HepG2 (cell line): ENCODE measurements around the gene CFAP90. TPM values are rescaled to one million over a fixed set of nuclear protein-coding genes. Genes with fewer than 3 reads are reported as not detected.

Source experiments
- ATAC-seq: fragments of 200-7000 bp; cut with Tn5 transposase; 3 replicates; pipeline ENCODE4 v1.9.1; 2020; ENCODE audit warnings: mild to moderate bottlenecking, moderate library complexity
- BruUV-seq: library from RNA; stranded (reverse); fragments of 400-500 nt; replicated peaks from 2 replicates; lab custom pipeline; 2021; lab: Mats Ljungman, UMichigan
- CTCF ChIA-PET: fragments of 300-600 bp; formaldehyde crosslinking; extraction: SDS; loops from one replicate; lab custom pipeline; 2021; ENCODE audit warnings: low total read pairs, inconsistent platforms, low intra/inter-chr PET ratio; lab: Yijun Ruan, JAX
- POLR2A ChIA-PET: fragments of 350-600 bp; sonication (Branson Sonifier 250); formaldehyde crosslinking; loops from one replicate; lab custom pipeline; 2020; ENCODE audit warnings: antibody characterized with exemption, inconsistent platforms; lab: Yijun Ruan, JAX
- DNase-seq: peaks from one replicate; pipeline ENCODE4 v3.0.0-alpha.2; 2015; ENCODE audit warnings: low spot score
- FAIRE-seq: peaks from 3 replicates; lab custom pipeline; 2011; peaks lifted over from hg19 to GRCh38; lab: Jason Lieb, UNC
- H2AFZ ChIP-seq: one replicate; pipeline ENCODE4 v1.6.1; 2011; ENCODE audit warnings: low read length, inconsistent platforms
- H3K27ac ChIP-seq: fragments of 300-600 bp; 3 replicates; pipeline ENCODE4 v1.8.0; 2011; ENCODE audit warnings: mixed run types, mild to moderate bottlenecking, mixed read lengths, low read length, inconsistent platforms; ENCODE audit not compliant: insufficient read depth; ENCODE audit errors: extremely low read length
- H3K27me3 ChIP-seq, 2 experiments: fragments of 200-600 bp in 1 of 2; 2 replicates in 1 of 2; 3 replicates in 1 of 2; pipeline versions ENCODE4 v1.6.0 to v1.8.0; 2011; ENCODE audit warnings: low read length in 2 of 2, mild to moderate bottlenecking in 2 of 2, moderate library complexity in 2 of 2, inconsistent platforms in 1 of 2; ENCODE audit not compliant: insufficient read depth in 2 of 2, control insufficient read depth in 1 of 2
- H3K36me3 ChIP-seq, 2 experiments: fragments of 200-600 bp in 1 of 2; replicated peaks in 1 of 2; 2 replicates in 1 of 2; 3 replicates in 1 of 2; pipeline versions ENCODE4 v1.5.1 to v1.8.0; 2011; ENCODE audit warnings: low read length in 2 of 2, inconsistent platforms in 1 of 2; ENCODE audit not compliant: insufficient read depth in 2 of 2, control insufficient read depth in 1 of 2
- H3K4me1 ChIP-seq: 2 replicates; pipeline ENCODE4 v1.5.1; 2012; ENCODE audit warnings: low read length, inconsistent platforms; ENCODE audit not compliant: insufficient read depth
- H3K4me2 ChIP-seq: 2 replicates; pipeline ENCODE4 v1.6.0; 2011; ENCODE audit warnings: low read depth, low read length, inconsistent platforms
- H3K4me3 ChIP-seq, 3 experiments: fragments of 200-600 bp in 1 of 3; sonication (generic), shearing (Covaris generic) in 1 of 3; replicated peaks in 1 of 3; 2 replicates each; pipeline ENCODE4 v1.5.1; 2011 to 2016; ENCODE audit warnings: low read length in 3 of 3, inconsistent platforms in 2 of 3, low read depth in 2 of 3, mild to moderate bottlenecking in 2 of 3, control low read depth in 1 of 3, mixed read lengths in 1 of 3; ENCODE audit not compliant: insufficient read depth in 1 of 3
- H3K79me2 ChIP-seq: one replicate; pipeline ENCODE4 v1.6.1; 2011; ENCODE audit warnings: low read length, inconsistent platforms; ENCODE audit not compliant: insufficient read depth
- H3K9ac ChIP-seq: 2 replicates; pipeline ENCODE4 v1.6.0; 2011; ENCODE audit warnings: mild to moderate bottlenecking, low read depth, low read length, inconsistent platforms; ENCODE audit not compliant: insufficient read depth
- H3K9me3 ChIP-seq: 2 replicates; pipeline ENCODE4 v1.5.1; 2012; ENCODE audit warnings: mild to moderate bottlenecking, low read length
- H4K20me1 ChIP-seq: 2 replicates; pipeline ENCODE4 v1.6.0; 2011; ENCODE audit warnings: inconsistent platforms, mild to moderate bottlenecking, low read length, moderate library complexity; ENCODE audit not compliant: insufficient read depth
- ARID2 ChIP-seq: sonication (generic); formaldehyde crosslinking; IDR thresholded peaks from 2 replicates; pipeline ENCODE4 v1.8.1; 2022; ENCODE audit warnings: mild to moderate bottlenecking, missing genetic modification reagents, borderline replicate concordance
- CAMTA2 ChIP-seq: sonication (generic); formaldehyde crosslinking; IDR thresholded peaks from 2 replicates; pipeline ENCODE4 v1.4.0; 2020; ENCODE audit warnings: mild to moderate bottlenecking, missing genetic modification reagents, borderline replicate concordance
- DZIP1 ChIP-seq: sonication (generic); formaldehyde crosslinking; IDR thresholded peaks from 2 replicates; pipeline ENCODE4 v1.5.0; 2020; ENCODE audit warnings: mild to moderate bottlenecking, missing genetic modification reagents
- MAFK ChIP-seq, 2 experiments: IDR thresholded peaks in 1 of 2; conservative IDR thresholded peaks in 1 of 2; 2 replicates each; pipeline ENCODE4 v1.6.1; 2011; ENCODE audit warnings: improper control_type of control experiment in 2 of 2, low read length in 2 of 2
- MIXL1 ChIP-seq: IDR thresholded peaks from 2 replicates; pipeline ENCODE4 v1.6.1; 2016
- SALL2 ChIP-seq: sonication (generic); formaldehyde crosslinking; IDR thresholded peaks from 2 replicates; pipeline ENCODE4 v1.8.1; 2023; ENCODE audit warnings: mild to moderate bottlenecking, missing genetic modification reagents, inconsistent platforms
- SNAPC2 ChIP-seq: sonication (generic); formaldehyde crosslinking; IDR thresholded peaks from 2 replicates; pipeline ENCODE4 v1.8.1; 2022; ENCODE audit warnings: mild to moderate bottlenecking, missing genetic modification reagents
- TBP ChIP-seq: sonication (generic); formaldehyde crosslinking; IDR thresholded peaks from 2 replicates; pipeline ENCODE4 v1.5.0; 2020; ENCODE audit warnings: missing genetic modification reagents
- TFDP2 ChIP-seq: sonication (generic); formaldehyde crosslinking; IDR thresholded peaks from 2 replicates; pipeline ENCODE4 v1.4.0; 2020; ENCODE audit warnings: missing genetic modification reagents
- YY1 ChIP-seq: IDR thresholded peaks from 2 replicates; pipeline ENCODE4 v1.6.1; 2011; ENCODE audit warnings: low read length, low read depth, moderate library complexity, mild to moderate bottlenecking; ENCODE audit not compliant: insufficient read depth, insufficient replicate concordance
- ZFP36L2 ChIP-seq: sonication (generic); formaldehyde crosslinking; IDR thresholded peaks from 2 replicates; pipeline ENCODE4 v1.4.0; 2020; ENCODE audit warnings: missing genetic modification reagents
- ZMYM2 ChIP-seq: sonication (generic); formaldehyde crosslinking; IDR thresholded peaks from 2 replicates; pipeline ENCODE4 v1.8.0; 2022; ENCODE audit warnings: mild to moderate bottlenecking, missing genetic modification reagents
- ZNF615 ChIP-seq: sonication (generic); formaldehyde crosslinking; IDR thresholded peaks from 2 replicates; pipeline ENCODE4 v1.5.0; 2020; ENCODE audit warnings: mild to moderate bottlenecking, missing genetic modification reagents, borderline replicate concordance
- ZNF737 ChIP-seq: sonication (generic); formaldehyde crosslinking; IDR thresholded peaks from 2 replicates; pipeline ENCODE4 v1.5.0; 2020; ENCODE audit warnings: missing genetic modification reagents, mild to moderate bottlenecking, borderline replicate concordance
- ZNF773 ChIP-seq: sonication (generic); formaldehyde crosslinking; IDR thresholded peaks from 2 replicates; pipeline ENCODE4 v1.4.0; 2020; ENCODE audit warnings: missing genetic modification reagents, borderline replicate concordance
- ZSCAN20 ChIP-seq: sonication (generic); formaldehyde crosslinking; IDR thresholded peaks from 2 replicates; pipeline ENCODE4 v1.4.0; 2020; ENCODE audit warnings: missing genetic modification reagents, mild to moderate bottlenecking, borderline replicate concordance
- WGBS: methylation state at CpG from one replicate; pipeline ENCODE4 v1.1.6; 2017; ENCODE audit warnings: low lambda C conversion rate; 5-methylcytosine and 5-hydroxymethylcytosine counted together
- in situ Hi-C: cut with HindIII; loops from 2 replicates; pipeline ENCODE4 v1.10.0; 2017; ENCODE audit warnings: low pct_unique_long_range_greater_than_20kb; ENCODE audit not compliant: extremely low pct_ligation_motif_present
- intact Hi-C: fragments of 100-400 bp; cut with micrococcal nuclease; formaldehyde crosslinking; loops from one replicate; pipeline ENCODE4 v1.10.0; 2022; ENCODE audit not compliant: unreplicated experiment
- polyA plus RNA-seq, 8 experiments: library from polyadenylated mRNA; depleted of rRNA in 3 of 8; stranded (reverse) in 7 of 8; unstranded in 1 of 8; fragments of >200 nt; fragmentation: Illumina TruSeq in 4 of 8; extraction: Trizol in 4 of 8; gene quantifications; 2 replicates each; pipeline versions ENCODE4 v1.2.1 to v1.2.3, GENCODE V29; 2011 to 2016; ENCODE audit warnings: low read depth in 4 of 8, missing spikeins in 1 of 8, mixed read lengths in 1 of 8; ENCODE audit not compliant: insufficient read depth in 1 of 8
- total RNA-seq, 5 experiments: library from RNA; depleted of rRNA; stranded (reverse); fragments of >200 nt; fragmentation: Illumina TruSeq; extraction: Trizol; gene quantifications; 2 replicates each; pipeline ENCODE4 v1.2.3, GENCODE V29; 2016; ENCODE audit warnings: low read depth in 1 of 5

The CFAP90 gene
- total and polyA plus RNA-seq, 2 of the 13 experiments (the other 11 are each of a cell fraction or from before 2014, with no cell fraction given) = 0.11 TPM; not detected in 1

GRCh38 chr5:7811715-7812114, 39.2 kb downstream of the CFAP90 start:
- no peaks in the 10 kb centered on the region for H3K4me1 ChIP-seq
- no peaks in the 10 kb centered on the region for H3K36me3 ChIP-seq
- ATAC-seq = no peak
- H4K20me1 ChIP-seq = no peaks in the 10 kb centered on the region
- 38% methylated on average over 5 of the region's 5 CpGs for WGBS
- ChIA-PET POLR2A (no interaction called here), CTCF (no interaction called here)
- H3K9ac ChIP-seq = no peak overlapping the region
- H3K79me2 ChIP-seq = no peaks in the 10 kb centered on the region
- H2AFZ ChIP-seq = no peak overlapping the region
- peaks cover 0 to 16% of the 10 kb centered on the region in 2 experiments; a peak in 2 of 5 replicates for H3K27me3 ChIP-seq
- H3K4me2 ChIP-seq = no peak overlapping the region
- in situ Hi-C loops = no loop called here
- no peak overlapping the region for H3K27ac ChIP-seq
- DNase-seq = no peak
- TF ChIP-seq ARID2 (CRISPR knock-in tag) (no peak), TFDP2 (CRISPR knock-in tag) (no peak), MIXL1 (CRISPR knock-in tag) (no peak)
- no peaks in the 10 kb centered on the region for H3K9me3 ChIP-seq
- FAIRE-seq = no peak
- H3K4me3 ChIP-seq = no peak overlapping the region
- intact Hi-C loops = no loop called here
- BruUV-seq = no TSS peak

GRCh38 chr5:7808998-7809397, 41.9 kb downstream of the CFAP90 start:
- WGBS = 21% methylated on average over 4 of the region's 4 CpGs
- DNase-seq (no peak), ATAC-seq (no peak), FAIRE-seq (no peak)
- no peak overlapping the region for H3K4me2 ChIP-seq
- H3K9me3 ChIP-seq = no peaks in the 10 kb centered on the region
- POLR2A ChIA-PET = no interaction called here
- H3K36me3 ChIP-seq = no peaks in the 10 kb centered on the region
- intact Hi-C loops (no loop called here), in situ Hi-C loops (no loop called here)
- H3K4me1 ChIP-seq = no peaks in the 10 kb centered on the region
- CTCF ChIA-PET = no interaction called here
- H3K27me3 ChIP-seq = peaks cover 0 to 3% of the 10 kb centered on the region in 2 experiments; a peak in 1 of 5 replicates
- H3K9ac ChIP-seq = no peak overlapping the region
- H2AFZ ChIP-seq = no peak overlapping the region
- BruUV-seq = no TSS peak
- no peaks in the 10 kb centered on the region for H3K79me2 ChIP-seq
- TF ChIP-seq MAFK (conservative IDR thresholded peaks at IDR 0.05 in 1 of 2, IDR thresholded peaks at IDR 0.05 in 1 of 2; ENCODE audit: low read length in 2 of 2) (no peak), DZIP1 (CRISPR knock-in tag) (no peak), SNAPC2 (CRISPR knock-in tag) (no peak), ZMYM2 (CRISPR knock-in tag) (no peak), ZNF773 (no peak), TBP (CRISPR knock-in tag) (no peak), CAMTA2 (CRISPR knock-in tag) (no peak), ZFP36L2 (CRISPR knock-in tag) (no peak), SALL2 (CRISPR knock-in tag) (no peak), ZNF615 (no peak), ZSCAN20 (CRISPR knock-in tag) (no peak), ZNF737 (CRISPR knock-in tag) (no peak), YY1 (no peak)
- no peaks in the 10 kb centered on the region for H4K20me1 ChIP-seq
- no peak overlapping the region for H3K27ac ChIP-seq
- no peak overlapping the region for H3K4me3 ChIP-seq
